ENCODE results near the gene SIK2. TPM values are rescaled to one million over a fixed set of nuclear protein-coding genes. Genes with fewer than 3 reads are reported as not detected.

SIK2 gene
- total RNA-seq, 1 experiment from 2014 or later, result 13.0 TPM

DNA sequence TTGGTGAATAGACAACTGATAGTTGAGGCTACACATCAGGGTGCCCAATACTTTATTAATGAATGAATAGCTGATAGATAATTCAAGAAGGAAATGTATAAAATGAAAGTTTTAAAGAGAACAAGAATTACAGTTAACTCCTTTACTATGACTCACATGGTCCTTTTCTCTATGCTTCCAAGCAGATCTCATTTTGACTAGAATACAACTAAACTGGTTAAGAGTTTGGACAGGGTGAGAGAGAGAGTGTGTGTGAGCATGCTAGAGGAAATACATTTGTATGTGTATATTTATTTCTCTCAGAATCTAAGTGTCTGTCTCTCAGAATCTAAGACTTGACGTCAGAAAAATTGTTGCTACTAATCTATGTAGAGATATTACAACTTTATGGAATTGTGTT is 66.7 kb downstream of the SIK2 start:
- ChIA-PET POLR2A (no interaction called here), RAD21 (ENCODE audit: low non-redundant PET in 1 of 2, low total read pairs in 2 of 2, uncharacterized antibody in 2 of 2, unreplicated experiment in 2 of 2) (no interaction called here), CTCF (no interaction called here)
- Histone ChIP-seq H2AFZ (ENCODE audit: low read depth, low read length, poor library complexity, severe bottlenecking) (no peak overlapping the region), H3K27me3 (ENCODE audit: insufficient read depth, low read length) (no peaks in the 10 kb centered on the region), H3K9me2 (ENCODE audit: insufficient read depth) (no peaks in the 10 kb centered on the region), H3K9ac (ENCODE audit: low read length) (no peak overlapping the region), H3K4me2 (ENCODE audit: low read length) (no peak overlapping the region), H3K4me3 (replicated peaks in 1 of 2; ENCODE audit: low read depth in 1 of 2, low read length in 2 of 2) (no peak overlapping the region), H3K36me3 (ENCODE audit: control insufficient read depth in 1 of 2, insufficient read depth in 2 of 2, low read length in 2 of 2) (no peaks in the 10 kb centered on the region), H4K20me1 (ENCODE audit: insufficient read depth) (no peaks in the 10 kb centered on the region), H3K79me2 (ENCODE audit: insufficient read depth, low read length) (no peaks in the 10 kb centered on the region), H3K4me1 (ENCODE audit: control insufficient read depth in 1 of 2, insufficient read depth in 2 of 2, low read length in 2 of 2) (no peaks in the 10 kb centered on the region), H3K27ac (ENCODE audit: low read depth, low read length) (no peak overlapping the region), H3K9me3 (ENCODE audit: control insufficient read depth in 1 of 2, insufficient read depth in 1 of 2, low read depth in 1 of 2, low read length in 2 of 2) (no peaks in the 10 kb centered on the region)
- intact Hi-C loops (cut with micrococcal nuclease), result no loop called here
- TF ChIP-seq, protein P1, sequence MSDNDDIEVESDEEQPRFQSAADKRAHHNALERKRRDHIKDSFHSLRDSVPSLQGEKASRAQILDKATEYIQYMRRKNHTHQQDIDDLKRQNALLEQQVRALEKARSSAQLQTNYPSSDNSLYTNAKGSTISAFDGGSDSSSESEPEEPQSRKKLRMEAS (IDR thresholded peaks at IDR 0.05), result no peak
- TF ChIP-seq ZFX (IDR thresholded peaks at IDR 0.05) (no peak), EGR1 (IDR thresholded peaks at IDR 0.05; ENCODE audit: low read depth) (no peak), POLR2AphosphoS5 (IDR thresholded peaks at IDR 0.05; ENCODE audit: low read depth, low read length) (no peak), RAD21 (IDR thresholded peaks at IDR 0.05; ENCODE audit: low read depth) (no peak), SP1 (IDR thresholded peaks at IDR 0.05; ENCODE audit: low read depth) (no peak), POLR2A (IDR thresholded peaks at IDR 0.05; ENCODE audit: borderline replicate concordance, extremely low read depth, insufficient read depth, insufficient read length) (no peak), CBX3 (IDR thresholded peaks at IDR 0.05; ENCODE audit: low read depth) (no peak), ELF1 (IDR thresholded peaks at IDR 0.05; ENCODE audit: borderline replicate concordance, low read depth) (no peak), CEBPB (IDR thresholded peaks at IDR 0.05; ENCODE audit: low read depth) (no peak), TCF7L2 (IDR thresholded peaks at IDR 0.05; ENCODE audit: borderline replicate concordance, extremely low read depth, insufficient read depth, insufficient read length) (no peak), ZNF274 (IDR thresholded peaks at IDR 0.05; ENCODE audit: low read depth, low read length) (no peak), EZH2phosphoT487 (IDR thresholded peaks at IDR 0.05; ENCODE audit: borderline replicate concordance) (no peak), FOSL1 (IDR thresholded peaks at IDR 0.05; ENCODE audit: low read depth) (no peak), JUND (IDR thresholded peaks at IDR 0.05) (no peak), EZH2 (IDR thresholded peaks at IDR 0.05) (no peak)
- TF ChIP-seq, protein P2, sequence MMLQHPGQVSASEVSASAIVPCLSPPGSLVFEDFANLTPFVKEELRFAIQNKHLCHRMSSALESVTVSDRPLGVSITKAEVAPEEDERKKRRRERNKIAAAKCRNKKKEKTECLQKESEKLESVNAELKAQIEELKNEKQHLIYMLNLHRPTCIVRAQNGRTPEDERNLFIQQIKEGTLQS (IDR thresholded peaks at IDR 0.05), result no peak
- TF ChIP-seq, protein P3, sequence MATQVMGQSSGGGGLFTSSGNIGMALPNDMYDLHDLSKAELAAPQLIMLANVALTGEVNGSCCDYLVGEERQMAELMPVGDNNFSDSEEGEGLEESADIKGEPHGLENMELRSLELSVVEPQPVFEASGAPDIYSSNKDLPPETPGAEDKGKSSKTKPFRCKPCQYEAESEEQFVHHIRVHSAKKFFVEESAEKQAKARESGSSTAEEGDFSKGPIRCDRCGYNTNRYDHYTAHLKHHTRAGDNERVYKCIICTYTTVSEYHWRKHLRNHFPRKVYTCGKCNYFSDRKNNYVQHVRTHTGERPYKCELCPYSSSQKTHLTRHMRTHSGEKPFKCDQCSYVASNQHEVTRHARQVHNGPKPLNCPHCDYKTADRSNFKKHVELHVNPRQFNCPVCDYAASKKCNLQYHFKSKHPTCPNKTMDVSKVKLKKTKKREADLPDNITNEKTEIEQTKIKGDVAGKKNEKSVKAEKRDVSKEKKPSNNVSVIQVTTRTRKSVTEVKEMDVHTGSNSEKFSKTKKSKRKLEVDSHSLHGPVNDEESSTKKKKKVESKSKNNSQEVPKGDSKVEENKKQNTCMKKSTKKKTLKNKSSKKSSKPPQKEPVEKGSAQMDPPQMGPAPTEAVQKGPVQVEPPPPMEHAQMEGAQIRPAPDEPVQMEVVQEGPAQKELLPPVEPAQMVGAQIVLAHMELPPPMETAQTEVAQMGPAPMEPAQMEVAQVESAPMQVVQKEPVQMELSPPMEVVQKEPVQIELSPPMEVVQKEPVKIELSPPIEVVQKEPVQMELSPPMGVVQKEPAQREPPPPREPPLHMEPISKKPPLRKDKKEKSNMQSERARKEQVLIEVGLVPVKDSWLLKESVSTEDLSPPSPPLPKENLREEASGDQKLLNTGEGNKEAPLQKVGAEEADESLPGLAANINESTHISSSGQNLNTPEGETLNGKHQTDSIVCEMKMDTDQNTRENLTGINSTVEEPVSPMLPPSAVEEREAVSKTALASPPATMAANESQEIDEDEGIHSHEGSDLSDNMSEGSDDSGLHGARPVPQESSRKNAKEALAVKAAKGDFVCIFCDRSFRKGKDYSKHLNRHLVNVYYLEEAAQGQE (IDR thresholded peaks at IDR 0.05; ENCODE audit: low read depth), result no peak
- TF ChIP-seq, protein P4, sequence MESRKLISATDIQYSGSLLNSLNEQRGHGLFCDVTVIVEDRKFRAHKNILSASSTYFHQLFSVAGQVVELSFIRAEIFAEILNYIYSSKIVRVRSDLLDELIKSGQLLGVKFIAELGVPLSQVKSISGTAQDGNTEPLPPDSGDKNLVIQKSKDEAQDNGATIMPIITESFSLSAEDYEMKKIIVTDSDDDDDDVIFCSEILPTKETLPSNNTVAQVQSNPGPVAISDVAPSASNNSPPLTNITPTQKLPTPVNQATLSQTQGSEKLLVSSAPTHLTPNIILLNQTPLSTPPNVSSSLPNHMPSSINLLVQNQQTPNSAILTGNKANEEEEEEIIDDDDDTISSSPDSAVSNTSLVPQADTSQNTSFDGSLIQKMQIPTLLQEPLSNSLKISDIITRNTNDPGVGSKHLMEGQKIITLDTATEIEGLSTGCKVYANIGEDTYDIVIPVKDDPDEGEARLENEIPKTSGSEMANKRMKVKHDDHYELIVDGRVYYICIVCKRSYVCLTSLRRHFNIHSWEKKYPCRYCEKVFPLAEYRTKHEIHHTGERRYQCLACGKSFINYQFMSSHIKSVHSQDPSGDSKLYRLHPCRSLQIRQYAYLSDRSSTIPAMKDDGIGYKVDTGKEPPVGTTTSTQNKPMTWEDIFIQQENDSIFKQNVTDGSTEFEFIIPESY (IDR thresholded peaks at IDR 0.05; ENCODE audit: extremely low read depth, insufficient replicate concordance, low read length), result no peak
- TF ChIP-seq, protein P5, sequence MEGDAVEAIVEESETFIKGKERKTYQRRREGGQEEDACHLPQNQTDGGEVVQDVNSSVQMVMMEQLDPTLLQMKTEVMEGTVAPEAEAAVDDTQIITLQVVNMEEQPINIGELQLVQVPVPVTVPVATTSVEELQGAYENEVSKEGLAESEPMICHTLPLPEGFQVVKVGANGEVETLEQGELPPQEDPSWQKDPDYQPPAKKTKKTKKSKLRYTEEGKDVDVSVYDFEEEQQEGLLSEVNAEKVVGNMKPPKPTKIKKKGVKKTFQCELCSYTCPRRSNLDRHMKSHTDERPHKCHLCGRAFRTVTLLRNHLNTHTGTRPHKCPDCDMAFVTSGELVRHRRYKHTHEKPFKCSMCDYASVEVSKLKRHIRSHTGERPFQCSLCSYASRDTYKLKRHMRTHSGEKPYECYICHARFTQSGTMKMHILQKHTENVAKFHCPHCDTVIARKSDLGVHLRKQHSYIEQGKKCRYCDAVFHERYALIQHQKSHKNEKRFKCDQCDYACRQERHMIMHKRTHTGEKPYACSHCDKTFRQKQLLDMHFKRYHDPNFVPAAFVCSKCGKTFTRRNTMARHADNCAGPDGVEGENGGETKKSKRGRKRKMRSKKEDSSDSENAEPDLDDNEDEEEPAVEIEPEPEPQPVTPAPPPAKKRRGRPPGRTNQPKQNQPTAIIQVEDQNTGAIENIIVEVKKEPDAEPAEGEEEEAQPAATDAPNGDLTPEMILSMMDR (IDR thresholded peaks at IDR 0.05 in 2 of 3, conservative IDR thresholded peaks at IDR 0.05 in 1 of 3; ENCODE audit: borderline replicate concordance in 1 of 3, insufficient read depth in 1 of 3, low read depth in 2 of 3, low read length in 2 of 3), result no peak
- BruUV-seq (replicated peaks), result no TSS peak
- DNase-seq (ENCODE audit: low read depth, low spot score), result no peak
- ATAC-seq, result no peak

Data from HCT116 (cell line).